OCI-LY3 (cell line): ENCODE results near the gene PJVK.

Experiments used
- CTCF ChIP-seq: fragments of 200-600, 300-600 bp; sonication (generic); IDR thresholded peaks from 2 replicates; pipeline ENCODE4 v1.5.1; 2014; ENCODE audit warnings: antibody characterized with exemption, low read length, low read depth
- EZH2phosphoT487 ChIP-seq: fragments of 200-600 bp; shearing (Covaris generic); IDR thresholded peaks from 2 replicates; pipeline ENCODE4 v1.6.1; 2018; ENCODE audit warnings: antibody characterized with exemption, mixed run types, low read depth

- TF ChIP-seq CTCF (no peak), EZH2phosphoT487 (no peak)
Observed at GRCh38 chr2:178506524-178506923, 55.3 kb downstream of the PJVK start.
